Right hindlimb (tissue), 1 donor: ENCODE results near the gene ACE.

ENCODE experiments used
- DNase-seq: peaks from one replicate; pipeline ENCODE4 v3.0.0-alpha.2; 2018

Gene ACE

DNA sequence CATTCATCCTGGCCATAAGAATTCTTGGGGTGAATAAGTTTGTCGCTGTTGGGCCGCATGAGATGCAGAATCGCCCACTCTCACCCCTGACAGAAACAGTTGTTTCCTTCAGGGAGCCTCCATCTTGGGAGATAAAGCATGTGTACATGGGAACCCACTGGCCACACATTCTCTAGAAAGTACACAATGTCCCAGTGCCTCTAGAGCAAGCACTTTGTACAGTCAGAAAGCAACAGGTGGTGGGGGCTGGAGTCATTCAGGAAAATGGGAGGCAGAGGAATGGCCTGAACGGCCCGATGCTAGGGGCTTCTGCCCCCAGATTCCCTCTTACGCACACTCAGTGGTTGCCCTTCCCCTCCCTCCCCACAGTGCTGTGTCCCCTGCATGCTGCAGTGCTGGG lies 16.1 kb downstream of the ACE start:
- DNase-seq, result no peak

DNA sequence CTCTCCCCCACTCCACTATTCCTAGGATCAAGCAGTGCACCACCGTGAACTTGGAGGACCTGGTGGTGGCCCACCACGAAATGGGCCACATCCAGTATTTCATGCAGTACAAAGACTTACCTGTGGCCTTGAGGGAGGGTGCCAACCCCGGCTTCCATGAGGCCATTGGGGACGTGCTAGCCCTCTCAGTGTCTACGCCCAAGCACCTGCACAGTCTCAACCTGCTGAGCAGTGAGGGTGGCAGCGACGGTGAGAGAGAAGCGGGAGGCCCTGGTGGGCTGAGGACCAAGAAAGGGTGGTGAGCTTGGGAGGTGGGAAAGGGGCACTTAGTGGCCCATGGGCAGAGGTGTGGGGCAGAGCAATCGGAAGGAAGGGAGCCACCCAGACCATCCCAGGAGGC lies 16.6 kb downstream of the ACE start:
- no peak for DNase-seq

DNA sequence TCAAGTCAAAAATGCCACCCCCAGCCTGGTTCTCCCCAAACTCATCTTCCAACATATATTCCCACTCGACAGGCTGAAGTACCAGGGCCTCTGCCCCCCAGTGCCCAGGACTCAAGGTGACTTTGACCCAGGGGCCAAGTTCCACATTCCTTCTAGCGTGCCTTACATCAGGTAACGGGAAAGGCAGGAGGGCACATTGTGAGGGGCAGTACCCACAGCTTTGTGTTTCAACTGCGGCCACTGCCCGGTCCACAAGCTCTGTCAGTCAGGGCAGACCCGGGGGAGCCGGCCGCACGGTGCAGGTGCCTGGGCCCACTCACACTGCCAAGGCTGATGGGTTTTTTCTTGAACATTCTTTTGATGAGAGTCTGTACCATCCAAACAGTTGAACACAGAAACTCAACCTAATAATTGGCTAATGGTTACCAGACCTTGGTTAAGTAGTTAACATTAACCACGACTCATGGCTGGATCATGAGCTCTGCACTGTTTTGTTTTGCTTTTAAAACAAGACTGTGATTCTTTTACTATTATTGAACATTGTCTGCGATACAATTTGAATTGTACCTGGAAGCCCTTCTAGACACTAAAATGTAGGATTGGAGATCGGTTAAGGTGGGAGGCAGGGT lies 17.6 kb downstream of the ACE start:
- DNase-seq, result no peak

DNA sequence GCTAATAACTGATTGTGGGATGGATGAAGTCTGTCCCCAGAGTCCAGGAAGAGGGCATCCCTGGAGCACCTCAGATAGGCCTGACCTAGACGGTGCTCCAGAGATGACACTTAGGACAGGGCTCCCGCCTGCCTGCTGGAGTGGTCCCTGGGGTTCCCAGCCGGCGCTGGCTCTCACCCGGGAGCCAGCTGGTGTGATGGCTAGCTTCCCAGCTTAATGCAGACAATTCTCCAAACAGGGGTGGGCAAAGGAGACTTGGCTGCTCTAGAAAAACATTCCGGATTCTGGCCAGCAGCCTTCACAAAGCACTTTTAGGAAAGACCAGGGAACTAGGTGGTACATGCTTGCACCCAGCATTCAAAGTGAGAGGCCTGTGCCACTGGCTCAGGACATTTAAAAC lies 18.6 kb downstream of the ACE start:
- DNase-seq, result no peak

DNA sequence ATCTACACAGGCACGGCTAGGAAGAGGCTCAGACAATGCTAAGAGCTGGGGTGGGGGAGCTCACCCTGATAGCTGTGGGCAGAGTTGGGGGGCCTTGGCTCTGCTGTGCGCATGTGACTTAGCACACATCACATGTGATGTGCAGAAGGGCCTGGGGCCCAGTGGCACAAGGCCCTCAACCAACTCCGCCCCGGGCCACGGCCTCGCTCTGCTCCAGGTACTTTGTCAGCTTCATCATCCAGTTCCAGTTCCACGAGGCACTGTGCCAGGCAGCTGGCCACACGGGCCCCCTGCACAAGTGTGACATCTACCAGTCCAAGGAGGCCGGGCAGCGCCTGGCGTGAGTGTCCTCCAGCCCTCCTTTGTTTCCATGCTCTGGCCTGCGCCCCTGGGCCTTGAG lies 19.3 kb downstream of the ACE start:
- no peak for DNase-seq

DNA sequence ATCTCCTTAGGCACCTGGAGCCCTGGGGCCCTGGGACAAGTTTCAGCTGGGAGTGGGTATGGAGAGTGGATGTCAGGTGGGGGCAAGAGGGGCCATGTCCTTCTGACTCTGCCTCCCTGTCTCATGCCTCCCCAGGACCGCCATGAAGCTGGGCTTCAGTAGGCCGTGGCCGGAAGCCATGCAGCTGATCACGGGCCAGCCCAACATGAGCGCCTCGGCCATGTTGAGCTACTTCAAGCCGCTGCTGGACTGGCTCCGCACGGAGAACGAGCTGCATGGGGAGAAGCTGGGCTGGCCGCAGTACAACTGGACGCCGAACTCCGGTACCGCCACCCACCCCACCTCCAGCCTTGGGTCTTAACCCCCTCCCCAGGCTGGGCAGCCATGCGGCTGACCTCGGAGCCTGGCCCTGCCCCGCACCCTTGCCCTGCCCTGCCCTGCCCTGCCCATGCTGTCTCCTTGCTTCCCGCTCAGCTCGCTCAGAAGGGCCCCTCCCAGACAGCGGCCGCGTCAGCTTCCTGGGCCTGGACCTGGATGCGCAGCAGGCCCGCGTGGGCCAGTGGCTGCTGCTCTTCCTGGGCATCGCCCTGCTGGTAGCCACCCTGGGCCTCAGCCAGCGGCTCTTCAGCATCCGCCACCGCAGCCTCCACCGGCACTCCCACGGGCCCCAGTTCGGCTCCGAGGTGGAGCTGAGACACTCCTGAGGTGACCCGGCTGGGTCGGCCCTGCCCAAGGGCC lies 20.0 kb downstream of the ACE start:
- no peak for DNase-seq

DNA sequence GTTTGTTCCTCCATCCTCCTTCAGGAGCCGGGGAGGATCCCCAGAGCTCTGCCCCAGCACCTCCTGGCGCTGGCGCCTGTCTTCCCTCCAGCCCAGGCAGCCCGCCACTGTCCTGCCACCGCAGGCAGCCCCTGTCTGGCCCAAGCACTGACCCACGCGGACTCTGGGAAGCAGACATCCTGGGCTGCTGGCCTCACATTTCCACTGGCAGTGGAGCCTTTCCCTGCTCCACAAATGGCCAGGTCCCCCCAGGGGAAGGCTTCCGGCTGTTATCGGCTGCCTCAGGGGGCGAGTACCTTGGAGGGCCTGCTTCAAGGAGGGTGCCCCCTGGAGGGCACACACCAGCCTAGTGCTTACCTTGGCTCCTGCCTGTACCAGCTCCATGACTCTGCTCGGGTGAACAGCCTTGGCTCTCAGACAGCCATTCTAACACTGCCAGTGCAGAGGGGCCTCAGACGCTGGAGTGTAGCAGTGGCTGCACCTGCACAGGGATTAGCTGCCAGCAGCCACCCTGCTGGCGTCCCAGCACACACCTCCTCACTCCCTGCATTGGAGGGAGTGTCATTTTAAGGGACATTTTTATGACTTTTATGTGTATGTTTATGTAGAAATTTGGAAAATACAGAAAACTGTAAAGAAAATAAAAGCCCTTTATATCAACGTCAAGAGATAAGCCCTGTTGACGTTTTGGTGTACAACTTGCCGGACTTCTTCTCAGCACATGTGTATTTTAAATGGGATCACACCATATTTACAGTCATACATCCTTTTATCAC lies 21.0 kb downstream of the ACE start:
- DNase-seq, result no peak

DNA sequence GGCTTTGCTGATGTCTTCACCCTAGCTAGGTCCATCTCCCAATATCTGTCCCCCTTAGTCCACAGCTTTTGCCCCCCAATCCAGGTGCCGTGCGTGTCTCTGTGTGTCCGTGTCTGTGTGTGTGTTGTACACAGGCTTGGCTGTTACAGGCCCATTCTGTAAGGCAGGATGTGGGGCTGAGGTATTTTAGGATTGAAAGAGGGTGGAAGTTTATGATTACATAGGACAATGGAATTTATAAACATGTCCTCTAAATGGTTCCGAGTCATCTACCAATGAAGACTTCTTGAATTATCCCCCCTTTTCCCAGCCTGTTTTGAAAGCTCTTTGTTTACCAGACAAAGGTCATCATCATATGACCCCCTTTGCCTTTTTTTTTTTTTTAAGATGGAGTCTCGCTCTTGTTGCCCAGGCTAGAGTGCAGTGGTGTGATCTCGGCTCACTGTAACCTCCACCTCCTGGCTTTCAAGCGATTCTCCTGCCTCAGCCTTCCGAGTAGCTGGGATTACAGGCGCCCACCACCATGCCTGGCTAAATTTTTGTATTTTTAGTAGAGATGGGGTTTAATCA lies 21.9 kb downstream of the ACE start:
- no peak for DNase-seq

DNA sequence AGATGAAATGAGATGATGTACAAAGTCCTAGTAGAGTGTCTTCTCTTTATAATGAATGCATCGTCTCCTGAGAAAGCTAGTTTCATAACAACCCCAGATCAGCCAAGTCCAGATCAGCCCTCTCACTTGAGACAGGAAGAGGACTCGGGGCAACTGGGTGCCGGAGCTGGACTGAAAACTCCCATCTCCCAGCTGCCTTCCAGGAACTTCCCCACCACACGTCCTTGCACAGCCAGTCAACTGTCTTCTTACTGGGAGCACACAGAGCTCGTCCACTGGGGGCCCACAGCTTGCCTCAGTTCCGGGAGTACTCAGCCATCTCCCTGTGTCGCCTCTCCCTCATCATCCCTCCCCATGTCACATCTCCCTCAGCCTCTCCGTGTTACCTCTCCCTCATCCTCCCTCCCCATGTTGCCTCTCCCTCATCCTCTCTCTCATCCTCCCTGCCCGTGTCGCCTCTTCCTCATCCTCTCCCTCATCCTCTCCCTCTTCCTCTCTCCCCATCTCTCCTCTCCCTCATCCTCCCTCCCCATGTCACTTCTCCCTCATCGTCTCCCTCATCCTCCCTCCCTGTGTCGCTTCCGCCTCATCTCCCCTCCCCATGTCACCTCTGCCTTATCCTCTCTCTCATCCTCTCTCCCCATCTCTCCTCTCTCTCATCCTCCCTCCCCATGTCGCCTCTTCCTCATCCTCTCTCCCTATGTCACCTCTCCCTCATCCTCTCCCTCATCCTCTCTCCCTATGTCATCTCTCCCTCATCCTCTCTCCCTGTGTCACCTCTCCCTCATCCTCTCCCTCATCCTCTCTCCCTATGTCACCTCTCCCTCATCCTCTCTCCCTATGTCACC lies 23.9 kb downstream of the ACE start:
- DNase-seq, result no peak

DNA sequence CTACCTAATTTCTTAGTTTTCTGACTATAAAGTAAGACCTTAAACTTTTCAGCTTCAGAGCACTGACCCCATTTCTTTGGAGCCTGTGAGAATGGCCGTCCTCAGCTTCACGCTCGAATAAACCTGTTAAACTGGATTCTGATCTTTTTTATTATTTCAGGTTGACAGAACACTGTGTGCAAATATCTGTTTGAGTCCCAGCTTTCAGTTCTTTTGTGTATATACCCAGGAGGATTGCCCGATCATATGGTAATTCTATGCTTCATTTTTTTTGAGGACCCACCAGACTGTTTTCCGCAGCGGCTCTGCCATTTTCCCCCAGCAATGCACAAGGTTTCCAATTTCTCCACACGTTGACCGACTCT lies 26.5 kb downstream of the ACE start:
- DNase-seq, result no peak

DNA sequence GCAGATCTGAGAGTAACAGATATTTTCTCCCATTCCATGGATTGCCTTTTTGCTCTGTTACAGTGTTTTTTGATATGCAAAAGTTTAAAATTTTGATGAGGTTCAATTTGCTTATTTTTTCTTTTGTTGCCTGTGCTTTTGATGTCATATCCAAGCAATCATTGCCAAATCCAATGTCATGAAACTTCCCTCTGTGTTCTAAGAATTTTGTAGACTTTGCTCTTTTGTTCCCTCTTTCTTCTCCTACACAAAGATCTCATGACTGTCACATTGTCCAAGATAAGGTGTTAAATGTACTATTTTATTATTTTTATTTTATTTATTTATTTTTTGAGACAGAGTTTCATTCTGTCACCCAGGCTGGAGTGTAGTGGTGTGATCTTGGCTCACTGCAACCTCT lies 27.4 kb downstream of the ACE start:
- DNase-seq, result no peak

DNA sequence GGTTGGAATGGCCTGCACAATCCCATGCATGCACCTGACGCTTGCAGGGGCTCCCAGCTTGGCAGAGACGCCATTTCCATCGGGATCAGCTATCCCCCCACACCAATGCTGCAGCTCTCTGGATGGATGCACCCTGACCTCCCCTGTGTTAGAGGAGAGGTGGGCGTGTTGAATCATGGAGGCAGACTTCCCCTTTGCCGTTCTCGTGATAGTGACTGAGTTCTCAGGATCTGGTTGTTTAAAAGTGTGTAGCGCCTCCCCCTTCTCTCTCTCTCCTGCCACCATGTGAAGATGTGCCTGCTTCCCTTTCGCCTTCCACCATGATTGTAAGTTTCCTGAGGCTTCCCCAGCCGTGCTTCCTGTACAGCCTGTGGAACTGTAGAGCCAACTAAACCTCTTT lies 28.5 kb downstream of the ACE start:
- no peak for DNase-seq

DNA sequence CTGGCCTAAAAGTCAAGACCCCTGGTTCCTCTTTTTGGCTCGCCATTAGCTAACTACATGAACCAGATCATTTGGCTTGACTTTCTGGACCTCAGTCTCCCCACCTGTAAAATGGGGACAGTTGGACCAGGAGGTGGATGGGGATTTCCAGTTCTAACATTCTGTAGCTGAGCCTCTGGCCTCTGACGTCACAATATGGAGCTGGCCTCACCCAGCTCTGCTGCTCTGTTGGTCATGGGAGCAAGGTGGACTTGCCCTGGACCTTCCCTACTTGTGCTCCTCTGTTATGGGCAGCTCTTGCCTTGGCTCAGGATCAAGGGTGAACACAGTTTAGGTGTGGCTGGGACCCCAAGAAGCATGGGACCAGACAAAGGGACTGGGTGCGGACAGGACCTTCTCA lies 29.8 kb downstream of the ACE start:
- DNase-seq, result no peak

DNA sequence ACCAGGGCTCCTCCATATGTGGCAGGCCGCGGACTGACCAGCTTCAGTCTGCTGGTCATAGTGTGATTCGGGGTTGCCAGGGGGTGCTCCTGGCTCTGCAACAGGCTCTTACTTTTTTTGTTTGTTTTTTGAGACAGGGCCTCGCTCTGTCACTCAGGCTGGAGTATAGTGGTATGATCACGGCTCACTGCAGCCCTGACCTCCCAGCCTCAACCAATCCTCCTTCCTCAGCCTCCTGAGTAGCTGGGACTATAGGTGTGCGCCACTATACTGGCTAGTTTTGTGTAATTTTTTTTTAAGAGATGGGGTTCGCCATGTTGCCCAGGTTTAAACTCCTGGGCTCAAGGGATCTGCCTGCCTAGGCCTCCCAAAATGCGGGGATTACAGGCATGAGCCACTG lies 34.5 kb downstream of the ACE start:
- no peak for DNase-seq

DNA sequence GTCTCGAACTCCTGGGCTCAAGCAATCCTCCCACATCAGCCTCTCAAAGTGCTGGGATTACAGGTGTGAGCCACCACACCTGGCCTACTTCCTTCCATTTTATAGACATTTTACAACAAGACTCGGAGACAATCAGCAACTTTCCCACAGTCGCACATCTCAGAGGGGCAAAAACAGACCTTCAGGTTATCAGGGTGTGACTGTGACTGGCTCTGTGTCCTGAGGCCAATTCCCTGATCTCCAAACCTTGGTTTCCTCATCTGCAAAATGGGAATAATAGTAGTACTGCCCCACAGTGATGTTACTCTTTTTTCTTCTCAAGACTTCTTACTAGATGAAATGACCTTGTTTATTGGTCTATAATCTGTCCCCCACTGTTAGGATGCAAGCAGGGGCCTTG lies 35.5 kb downstream of the ACE start:
- no peak for DNase-seq

DNA sequence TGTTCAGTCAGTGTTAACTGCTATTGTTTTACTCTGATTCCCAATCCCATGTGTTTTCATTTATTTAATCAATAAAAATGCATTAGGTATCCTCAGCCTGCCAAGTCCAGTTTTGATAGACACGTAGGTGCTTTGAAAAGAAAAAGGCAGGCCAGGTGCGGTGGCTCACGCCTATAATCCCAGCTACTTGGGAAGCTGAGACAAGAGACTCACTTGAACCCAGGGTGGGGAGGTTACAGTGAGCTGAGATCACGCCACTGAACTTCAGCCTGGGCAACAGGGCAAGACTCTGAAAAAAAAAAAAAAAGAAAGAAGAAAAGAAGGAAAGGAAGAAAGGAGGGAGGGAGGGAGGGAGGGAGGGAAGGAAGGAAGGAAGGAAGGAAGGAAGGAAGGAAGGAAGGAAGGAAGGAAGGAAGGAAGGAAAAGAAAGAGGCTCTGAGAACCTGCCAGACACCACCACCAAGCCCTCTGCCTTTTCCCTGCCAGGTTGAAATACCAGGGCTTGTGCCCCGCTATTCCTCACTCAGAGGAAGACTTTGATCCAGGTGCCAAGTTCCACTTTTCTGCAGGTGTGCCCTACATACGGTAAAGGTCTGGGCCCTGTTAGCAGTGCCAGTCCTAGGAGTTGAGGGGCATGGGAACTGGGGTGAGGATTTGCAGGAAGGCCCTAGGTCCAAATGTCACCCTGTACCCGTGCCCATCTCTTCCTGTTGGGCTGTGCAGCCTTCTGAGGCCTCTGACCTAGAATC lies 36.2 kb downstream of the ACE start:
- no peak for DNase-seq

DNA sequence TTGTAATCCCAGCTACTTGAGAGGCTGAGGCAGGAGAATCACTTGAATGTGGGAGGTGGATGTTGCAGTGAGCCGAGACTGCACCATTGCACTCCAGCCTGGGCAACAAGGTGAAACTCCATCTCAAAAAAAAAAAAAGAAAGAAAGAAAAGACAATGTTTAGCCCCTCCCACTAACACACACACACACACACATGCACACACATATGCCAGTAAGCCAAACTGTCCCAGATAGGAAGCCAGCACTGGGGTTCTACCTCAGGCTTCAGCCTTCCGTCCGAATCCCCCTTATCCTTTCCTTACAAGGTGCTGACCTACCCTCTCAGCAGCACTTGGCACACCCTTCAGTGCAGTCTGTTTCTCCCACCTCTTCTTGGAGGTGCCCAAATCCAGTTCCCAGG lies 37.6 kb downstream of the ACE start:
- no peak for DNase-seq

DNA sequence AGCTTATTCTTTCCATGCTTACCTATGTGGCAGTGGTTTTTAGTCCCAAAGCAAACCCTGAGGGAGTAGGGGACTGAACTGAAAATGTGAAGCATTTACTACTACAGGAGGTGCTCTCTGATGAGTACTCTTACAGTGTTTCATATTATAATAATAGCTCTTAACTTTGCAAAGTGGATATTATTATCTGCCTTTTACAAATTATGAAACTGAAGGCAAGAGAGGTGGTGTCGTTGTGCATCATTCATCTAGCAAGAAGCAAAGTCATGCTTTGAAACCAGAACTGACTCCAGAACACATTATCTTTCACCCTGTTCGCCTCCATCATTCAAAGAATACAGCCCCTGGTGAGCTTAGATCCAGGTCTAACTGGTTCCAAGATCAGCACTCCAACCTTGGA lies 38.1 kb downstream of the ACE start:
- DNase-seq, result no peak

DNA sequence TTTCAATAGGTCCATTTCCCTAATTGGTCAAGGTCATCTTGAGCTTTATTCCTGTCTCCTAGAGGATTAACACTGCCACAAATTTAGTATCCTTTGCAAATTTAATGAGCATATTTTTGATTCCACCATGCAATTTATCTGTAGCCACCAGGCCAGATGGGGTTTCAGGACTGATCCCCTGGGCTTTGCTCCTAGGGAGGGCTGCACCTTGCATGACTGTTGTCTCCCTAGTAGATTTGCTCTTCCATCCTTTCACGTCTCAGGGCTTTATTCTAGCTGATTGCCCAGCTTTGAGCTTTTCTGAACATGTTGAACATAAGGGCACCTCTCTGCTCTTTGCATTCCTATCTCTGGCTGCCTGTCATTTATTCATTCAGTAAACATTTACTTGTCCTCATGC lies 38.6 kb downstream of the ACE start:
- DNase-seq, result no peak

DNA sequence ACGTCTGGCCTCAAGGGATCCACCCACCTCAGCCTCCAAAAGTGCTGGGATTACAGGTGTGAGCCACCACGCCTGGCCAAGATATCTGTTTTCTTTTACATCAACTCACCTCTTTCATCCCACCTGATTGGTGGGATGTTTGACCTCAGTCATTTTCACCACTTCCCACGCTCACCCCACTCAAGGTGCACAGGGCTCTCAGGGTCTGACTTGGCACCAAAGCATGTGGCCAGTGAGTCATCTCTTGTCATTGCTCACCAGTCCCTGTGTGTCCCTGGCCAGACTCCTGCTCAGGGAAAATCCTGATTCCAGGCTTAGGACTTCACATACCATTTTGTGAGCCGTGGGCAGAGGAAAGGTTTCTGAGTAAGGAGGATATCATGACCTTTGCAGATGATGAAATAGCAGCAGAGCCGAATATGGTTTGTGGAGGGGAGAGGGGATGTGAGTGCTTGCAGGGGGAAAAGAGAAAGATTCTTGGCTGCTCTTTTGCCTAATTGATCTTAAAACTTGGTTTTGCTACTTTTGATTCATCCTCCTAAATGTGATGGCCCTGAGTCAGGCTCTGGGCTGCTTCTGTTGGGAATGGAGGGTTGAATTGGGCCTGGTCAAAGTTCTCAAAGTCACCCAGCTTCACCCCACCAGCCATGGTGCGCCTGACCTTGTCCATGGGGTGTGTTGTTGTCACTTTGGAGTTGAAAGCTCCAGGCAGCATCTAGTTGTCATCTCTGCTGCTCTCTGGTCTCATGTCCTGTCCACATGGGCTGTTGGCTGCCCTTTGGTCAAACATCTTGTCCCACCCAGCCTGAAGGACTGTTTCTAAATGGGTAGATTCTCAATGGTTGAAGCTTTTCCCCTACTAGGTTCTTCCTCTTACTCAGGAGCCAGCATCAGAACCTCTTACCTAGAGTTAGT lies 40.3 kb downstream of the ACE start:
- DNase-seq, result no peak
